Keratinocyte (primary cell): ENCODE data around the gene ASL. TPM values are rescaled to one million over a fixed set of nuclear protein-coding genes. Genes with fewer than 3 reads are reported as not detected.
"Not testable (repeated sequence)": the region's sequence is repeated elsewhere in the genome, so short reads cannot be mapped to it uniquely, and the experiment has no call there.

ENCODE experiments used
- DNase-seq: peaks from one replicate; pipeline ENCODE4 v3.0.0-alpha.2; 2011; ENCODE audit warnings: low read depth, missing footprints, low spot score
- FAIRE-seq: peaks from 2 replicates; lab custom pipeline; 2011; peaks lifted over from hg19 to GRCh38; lab: Jason Lieb, UNC
- H2AFZ ChIP-seq: 2 replicates; pipeline ENCODE4 v1.6.0; 2012; ENCODE audit warnings: low read length, control low read depth, inconsistent platforms; ENCODE audit not compliant: control insufficient read depth
- H3K27ac ChIP-seq: 2 replicates; pipeline ENCODE4 v1.5.1; 2011; ENCODE audit warnings: low read length; ENCODE audit not compliant: control insufficient read depth, insufficient read depth
- H3K27me3 ChIP-seq: 3 replicates; pipeline ENCODE4 v1.6.0; 2011; ENCODE audit warnings: low read length; ENCODE audit not compliant: control insufficient read depth, insufficient read depth; ENCODE audit errors: extremely low read depth
- H3K36me3 ChIP-seq, 2 experiments: 2 replicates in 1 of 2; 3 replicates in 1 of 2; pipeline ENCODE4 v1.5.1; 2011; ENCODE audit warnings: low read length in 2 of 2, mild to moderate bottlenecking in 1 of 2; ENCODE audit not compliant: control insufficient read depth in 2 of 2, insufficient read depth in 2 of 2; ENCODE audit errors: extremely low read depth in 1 of 2
- H3K4me1 ChIP-seq: 3 replicates; pipeline ENCODE4 v1.5.1; 2011; ENCODE audit warnings: low read length; ENCODE audit not compliant: control insufficient read depth, insufficient read depth; ENCODE audit errors: extremely low read depth
- H3K4me2 ChIP-seq: 3 replicates; pipeline ENCODE4 v1.6.0; 2011; ENCODE audit warnings: low read depth, low read length; ENCODE audit not compliant: control insufficient read depth, insufficient read depth; ENCODE audit errors: extremely low read depth
- H3K4me3 ChIP-seq, 3 experiments: fragments of 200-600 bp in 1 of 3; sonication (generic) in 1 of 3; 2 replicates in 2 of 3; 3 replicates in 1 of 3; pipeline ENCODE4 v1.5.1; 2011 to 2016; ENCODE audit warnings: low read length in 3 of 3, mild to moderate bottlenecking in 3 of 3, control low read depth in 2 of 3, inconsistent platforms in 1 of 3, low read depth in 1 of 3, mixed read lengths in 1 of 3, mixed run types in 1 of 3, moderate library complexity in 1 of 3; ENCODE audit not compliant: control insufficient read depth in 2 of 3, insufficient read depth in 2 of 3; ENCODE audit errors: extremely low read depth in 1 of 3
- H3K79me2 ChIP-seq: 2 replicates; pipeline ENCODE4 v1.6.0; 2012; ENCODE audit warnings: low read length; ENCODE audit not compliant: control insufficient read depth, insufficient read depth
- H3K9ac ChIP-seq: 3 replicates; pipeline ENCODE4 v1.6.0; 2011; ENCODE audit warnings: low read length; ENCODE audit not compliant: control insufficient read depth, insufficient read depth; ENCODE audit errors: extremely low read depth
- H3K9me1 ChIP-seq: 3 replicates; pipeline ENCODE4 v1.6.0; 2011; ENCODE audit warnings: low read length; ENCODE audit not compliant: control insufficient read depth, insufficient read depth; ENCODE audit errors: extremely low read depth
- H3K9me3 ChIP-seq: 2 replicates; pipeline ENCODE4 v1.5.1; 2012; ENCODE audit warnings: low read depth, low read length; ENCODE audit not compliant: control insufficient read depth
- H4K20me1 ChIP-seq: 3 replicates; pipeline ENCODE4 v1.6.0; 2011; ENCODE audit warnings: low read length; ENCODE audit not compliant: control insufficient read depth, insufficient read depth; ENCODE audit errors: extremely low read depth
- EZH2 ChIP-seq: IDR thresholded peaks from one replicate; pipeline ENCODE4 v1.6.1; 2012; ENCODE audit warnings: inconsistent platforms, mild to moderate bottlenecking, low read length, moderate library complexity
- dilution Hi-C: fragments of 300-500 bp; cut with MboI; formaldehyde crosslinking; loops from one replicate; pipeline ENCODE4 v1.7.0; 2020; ENCODE audit warnings: low sequenced_read_pairs; ENCODE audit not compliant: extremely low pct_ligation_motif_present
- polyA plus RNA-seq, 5 experiments: library from polyadenylated mRNA; depleted of rRNA in 3 of 5; stranded (reverse) in 3 of 5; stranded (forward) in 1 of 5; unstranded in 1 of 5; fragments of >200 nt; gene quantifications; 1 replicate in 1 of 5; 2 replicates in 3 of 5; 3 replicates in 1 of 5; pipeline versions ENCODE4 v1.2.1 to v1.2.3, GENCODE V29; 2011 to 2012; ENCODE audit warnings: missing spikeins in 2 of 5, low read depth in 1 of 5, low replicate concordance in 1 of 5
- TF ChIP-seq, protein P1 (sequence below), 3 experiments: IDR thresholded peaks in 1 of 3; conservative IDR thresholded peaks in 1 of 3; optimal IDR thresholded peaks in 1 of 3; 2 replicates in 2 of 3; 3 replicates in 1 of 3; pipeline versions ENCODE3 to v1.5.1; 2011; ENCODE audit warnings: low read length in 3 of 3, mild to moderate bottlenecking in 3 of 3, moderate library complexity in 2 of 3, control low read depth in 1 of 3, inconsistent platforms in 1 of 3; ENCODE audit not compliant: insufficient read depth in 2 of 3; ENCODE audit errors: extremely low read depth in 1 of 3

Gene ASL
- polyA plus RNA-seq, 1 donor (not counting 4 experiments of a cell fraction or from before 2014, with no cell fraction given) = 24.4 TPM

DNA sequence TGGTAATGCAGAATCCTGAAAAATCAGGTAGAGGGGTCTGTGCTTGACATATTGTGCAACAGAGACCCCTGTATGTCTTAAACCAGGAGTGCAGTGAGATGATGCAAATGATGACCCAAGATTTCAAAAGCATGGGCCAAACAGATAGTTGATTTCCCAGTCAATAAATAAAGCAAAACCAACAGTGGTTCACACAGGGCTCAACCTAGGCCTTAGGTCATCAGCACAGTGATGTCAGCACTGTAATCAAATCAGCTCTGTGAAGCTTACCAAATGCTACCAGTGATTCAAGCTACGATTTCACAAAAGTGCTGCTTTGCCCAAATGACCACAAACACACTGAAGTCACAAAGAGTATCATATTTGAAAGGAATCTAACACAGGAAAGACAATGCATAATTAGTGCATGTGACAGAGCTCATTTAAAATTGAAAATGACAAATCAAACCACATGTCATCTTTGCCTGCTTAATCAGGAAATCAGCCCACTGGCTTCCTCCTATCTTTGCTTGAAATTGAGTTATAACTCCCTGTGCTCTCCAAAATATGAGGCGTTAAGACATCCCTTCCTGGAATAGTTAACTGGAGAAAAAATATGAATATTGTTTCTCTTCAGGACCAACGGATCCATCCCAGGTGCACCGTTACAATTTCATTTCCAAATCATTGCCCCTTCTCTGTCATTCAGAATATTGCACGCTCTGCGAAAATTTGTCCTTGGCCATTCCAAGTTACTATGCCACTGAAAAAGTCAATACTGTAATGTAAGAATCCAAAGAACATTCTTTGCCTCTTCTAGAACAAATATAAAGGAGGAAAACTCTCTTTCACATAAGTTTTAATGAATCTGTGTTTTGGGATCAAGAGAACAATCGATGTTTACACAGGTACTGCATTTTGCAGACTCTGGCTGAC, 41.9 kb upstream of the ASL start:
- no peak for DNase-seq

DNA sequence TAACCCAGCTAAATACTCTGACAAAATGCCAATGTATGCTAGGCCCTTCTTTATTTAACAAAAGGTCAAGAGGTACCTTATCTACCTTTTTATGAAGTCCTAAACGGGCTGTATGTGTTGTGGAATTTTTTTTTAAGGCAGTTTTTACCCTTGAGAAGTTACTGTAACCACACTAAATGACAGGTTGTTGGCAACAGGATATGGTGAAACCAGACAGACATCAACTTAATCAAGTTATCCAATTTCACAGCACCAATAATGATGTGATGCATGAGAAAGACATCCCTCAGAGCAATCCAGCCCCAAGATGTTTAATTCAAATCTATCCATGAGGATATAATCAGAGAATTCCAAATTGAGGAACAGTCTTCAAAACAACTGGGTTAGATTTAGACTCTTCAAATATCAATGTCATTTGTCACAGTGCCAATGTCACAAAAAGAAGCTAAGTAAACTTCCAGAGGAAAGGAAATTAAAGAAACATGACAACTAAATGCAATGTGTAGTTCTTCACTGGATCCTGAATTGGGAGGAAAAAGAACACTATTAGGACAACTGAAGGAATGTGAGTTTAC, 41.1 kb upstream of the ASL start:
- H3K4me3 ChIP-seq, H2AFZ ChIP-seq, DNase-seq, H3K27ac ChIP-seq, H3K79me2 ChIP-seq, H3K9ac ChIP-seq, H3K9me3 ChIP-seq, H3K4me2 ChIP-seq, H3K9me1 ChIP-seq, H3K4me1 ChIP-seq, FAIRE-seq, dilution Hi-C loops, H3K36me3 ChIP-seq, H4K20me1 ChIP-seq, H3K27me3 ChIP-seq: not testable (repeated sequence)

More for the DNA sequence above, 41.9 kb upstream of the ASL start:
- H3K9me1 ChIP-seq = no peaks in the 10 kb centered on the region
- no peaks in the 10 kb centered on the region for H3K36me3 ChIP-seq
- no peak overlapping the region for H2AFZ ChIP-seq
- dilution Hi-C loops = no loop called here
- H3K9me3 ChIP-seq = no peaks in the 10 kb centered on the region
- FAIRE-seq = peak; percentile 36
- no peaks in the 10 kb centered on the region for H4K20me1 ChIP-seq
- no peak overlapping the region for H3K4me3 ChIP-seq
- H3K27ac ChIP-seq = no peak overlapping the region
- H3K79me2 ChIP-seq = no peaks in the 10 kb centered on the region
- no peak overlapping the region for H3K4me2 ChIP-seq
- H3K9ac ChIP-seq = no peak overlapping the region
- TF ChIP-seq, protein P1, sequence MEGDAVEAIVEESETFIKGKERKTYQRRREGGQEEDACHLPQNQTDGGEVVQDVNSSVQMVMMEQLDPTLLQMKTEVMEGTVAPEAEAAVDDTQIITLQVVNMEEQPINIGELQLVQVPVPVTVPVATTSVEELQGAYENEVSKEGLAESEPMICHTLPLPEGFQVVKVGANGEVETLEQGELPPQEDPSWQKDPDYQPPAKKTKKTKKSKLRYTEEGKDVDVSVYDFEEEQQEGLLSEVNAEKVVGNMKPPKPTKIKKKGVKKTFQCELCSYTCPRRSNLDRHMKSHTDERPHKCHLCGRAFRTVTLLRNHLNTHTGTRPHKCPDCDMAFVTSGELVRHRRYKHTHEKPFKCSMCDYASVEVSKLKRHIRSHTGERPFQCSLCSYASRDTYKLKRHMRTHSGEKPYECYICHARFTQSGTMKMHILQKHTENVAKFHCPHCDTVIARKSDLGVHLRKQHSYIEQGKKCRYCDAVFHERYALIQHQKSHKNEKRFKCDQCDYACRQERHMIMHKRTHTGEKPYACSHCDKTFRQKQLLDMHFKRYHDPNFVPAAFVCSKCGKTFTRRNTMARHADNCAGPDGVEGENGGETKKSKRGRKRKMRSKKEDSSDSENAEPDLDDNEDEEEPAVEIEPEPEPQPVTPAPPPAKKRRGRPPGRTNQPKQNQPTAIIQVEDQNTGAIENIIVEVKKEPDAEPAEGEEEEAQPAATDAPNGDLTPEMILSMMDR (optimal IDR thresholded peaks at IDR 0.05 in 1 of 3, IDR thresholded peaks at IDR 0.05 in 1 of 3, conservative IDR thresholded peaks at IDR 0.05 in 1 of 3; ENCODE audit: extremely low read depth in 1 of 3, insufficient read depth in 2 of 3, low read length in 3 of 3) = no peak
- no peak for TF ChIP-seq EZH2
- H3K27me3 ChIP-seq = no peaks in the 10 kb centered on the region
- no peaks in the 10 kb centered on the region for H3K4me1 ChIP-seq
